Measurements from ENCODE around the gene COQ8A. TPM values are rescaled to one million over a fixed set of nuclear protein-coding genes. Genes with fewer than 3 reads are reported as not detected.

The COQ8A gene
- total RNA-seq, 1 experiment from 2014 or later = 39.4 TPM

GRCh38 chr1:226965581-226966440 lies 25.7 kb downstream of the COQ8A start:
- H3K36me3 Mint-ChIP-seq = 0 out of 2 replicates have a peak, but pooled peaks cover 2% of the 10 kb centered on the region
- CTCF ChIA-PET = interaction anchor here (1.2 kb wide), 1 partner anchor 339 kb away, joined by 3 read pairs; no protein-coding TSS in a partner anchor
- no peaks in the 10 kb centered on the region for H3K4me1 Mint-ChIP-seq
- TF ChIP-seq FOXJ3 (CRISPR knock-in tag; IDR thresholded peaks at IDR 0.05; ENCODE audit: borderline replicate concordance) (no peak), ETV6 (CRISPR knock-in tag; IDR thresholded peaks at IDR 0.05) (no peak), RELA (CRISPR knock-in tag; IDR thresholded peaks at IDR 0.05; ENCODE audit: borderline replicate concordance) (no peak), NFATC4 (CRISPR knock-in tag; IDR thresholded peaks at IDR 0.05) (no peak), AFF4 (CRISPR knock-in tag; IDR thresholded peaks at IDR 0.05; ENCODE audit: borderline replicate concordance) (no peak), MLX (CRISPR knock-in tag; IDR thresholded peaks at IDR 0.05) (no peak), CREB1 (CRISPR knock-in tag; IDR thresholded peaks at IDR 0.05) (no peak), ZBTB43 (CRISPR knock-in tag; IDR thresholded peaks at IDR 0.05) (no peak)
- no peaks in the 10 kb centered on the region for H3K27me3 Mint-ChIP-seq (ENCODE audit: low read depth)
- POLR2A ChIA-PET = no interaction called here
- no peak for DNase-seq (ENCODE audit: low spot score)
- ATAC-seq = no peak
- H3K4me3 Mint-ChIP-seq = no peak overlapping the region
- no peaks in the 10 kb centered on the region for H3K9me3 Mint-ChIP-seq
- H3K27ac Mint-ChIP-seq = 0 out of 2 replicates have a peak overlapping the region, but pooled peaks have one; percentile 41

- Mint-ChIP-seq H3K36me3 (peaks cover 5% of the 10 kb centered on the region), H3K27me3 (ENCODE audit: low read depth) (no peaks in the 10 kb centered on the region), H3K4me3 (no peak overlapping the region), H3K4me1 (no peaks in the 10 kb centered on the region), H3K9me3 (peaks cover 3% of the 10 kb centered on the region), H3K27ac (no peak overlapping the region)
- ChIA-PET CTCF (no interaction called here), POLR2A (no interaction called here)
- no peak for ATAC-seq
- DNase-seq (ENCODE audit: low spot score) = no peak
- TF ChIP-seq FOXP4 (CRISPR knock-in tag; IDR thresholded peaks at IDR 0.05) (no peak), ZNF232 (CRISPR knock-in tag; IDR thresholded peaks at IDR 0.05) (no peak), NFYB (CRISPR knock-in tag; conservative IDR thresholded peaks at IDR 0.05; ENCODE audit: low read depth) (no peak), ZNF671 (CRISPR knock-in tag; IDR thresholded peaks at IDR 0.05) (no peak), USF2 (CRISPR knock-in tag; IDR thresholded peaks at IDR 0.05) (no peak), ZNF138 (CRISPR knock-in tag; conservative IDR thresholded peaks at IDR 0.05) (no peak), FOXK1 (CRISPR knock-in tag; IDR thresholded peaks at IDR 0.05) (no peak), MXD4 (CRISPR knock-in tag; IDR thresholded peaks at IDR 0.05; ENCODE audit: borderline replicate concordance) (no peak), JUN (CRISPR knock-in tag; IDR thresholded peaks at IDR 0.05) (no peak), RELA (CRISPR knock-in tag; IDR thresholded peaks at IDR 0.05; ENCODE audit: borderline replicate concordance) (no peak), ZNF396 (CRISPR knock-in tag; IDR thresholded peaks at IDR 0.05; ENCODE audit: borderline replicate concordance) (no peak), ZNF281 (CRISPR knock-in tag; IDR thresholded peaks at IDR 0.05) (no peak), ZNF512 (CRISPR knock-in tag; IDR thresholded peaks at IDR 0.05; ENCODE audit: borderline replicate concordance) (no peak), ETV6 (CRISPR knock-in tag; IDR thresholded peaks at IDR 0.05) (no peak)
Measured at GRCh38 chr1:226966683-226967082, 26.6 kb downstream of the COQ8A start.

Data from WTC11 (cell line).